GM12801 (cell line): ENCODE results near the gene PGRMC2.

Experiments used
- TF ChIP-seq, protein P1 (sequence below): IDR thresholded peaks from one replicate; pipeline ENCODE4 v1.5.1; 2011; ENCODE audit warnings: control low read depth; ENCODE audit not compliant: insufficient read length; ENCODE audit errors: extremely low read depth

PGRMC2 gene

GRCh38 chr4:128255906-128256305 lies 31.7 kb downstream of the PGRMC2 start:
- TF ChIP-seq, protein P1, sequence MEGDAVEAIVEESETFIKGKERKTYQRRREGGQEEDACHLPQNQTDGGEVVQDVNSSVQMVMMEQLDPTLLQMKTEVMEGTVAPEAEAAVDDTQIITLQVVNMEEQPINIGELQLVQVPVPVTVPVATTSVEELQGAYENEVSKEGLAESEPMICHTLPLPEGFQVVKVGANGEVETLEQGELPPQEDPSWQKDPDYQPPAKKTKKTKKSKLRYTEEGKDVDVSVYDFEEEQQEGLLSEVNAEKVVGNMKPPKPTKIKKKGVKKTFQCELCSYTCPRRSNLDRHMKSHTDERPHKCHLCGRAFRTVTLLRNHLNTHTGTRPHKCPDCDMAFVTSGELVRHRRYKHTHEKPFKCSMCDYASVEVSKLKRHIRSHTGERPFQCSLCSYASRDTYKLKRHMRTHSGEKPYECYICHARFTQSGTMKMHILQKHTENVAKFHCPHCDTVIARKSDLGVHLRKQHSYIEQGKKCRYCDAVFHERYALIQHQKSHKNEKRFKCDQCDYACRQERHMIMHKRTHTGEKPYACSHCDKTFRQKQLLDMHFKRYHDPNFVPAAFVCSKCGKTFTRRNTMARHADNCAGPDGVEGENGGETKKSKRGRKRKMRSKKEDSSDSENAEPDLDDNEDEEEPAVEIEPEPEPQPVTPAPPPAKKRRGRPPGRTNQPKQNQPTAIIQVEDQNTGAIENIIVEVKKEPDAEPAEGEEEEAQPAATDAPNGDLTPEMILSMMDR = no peak

DNA sequence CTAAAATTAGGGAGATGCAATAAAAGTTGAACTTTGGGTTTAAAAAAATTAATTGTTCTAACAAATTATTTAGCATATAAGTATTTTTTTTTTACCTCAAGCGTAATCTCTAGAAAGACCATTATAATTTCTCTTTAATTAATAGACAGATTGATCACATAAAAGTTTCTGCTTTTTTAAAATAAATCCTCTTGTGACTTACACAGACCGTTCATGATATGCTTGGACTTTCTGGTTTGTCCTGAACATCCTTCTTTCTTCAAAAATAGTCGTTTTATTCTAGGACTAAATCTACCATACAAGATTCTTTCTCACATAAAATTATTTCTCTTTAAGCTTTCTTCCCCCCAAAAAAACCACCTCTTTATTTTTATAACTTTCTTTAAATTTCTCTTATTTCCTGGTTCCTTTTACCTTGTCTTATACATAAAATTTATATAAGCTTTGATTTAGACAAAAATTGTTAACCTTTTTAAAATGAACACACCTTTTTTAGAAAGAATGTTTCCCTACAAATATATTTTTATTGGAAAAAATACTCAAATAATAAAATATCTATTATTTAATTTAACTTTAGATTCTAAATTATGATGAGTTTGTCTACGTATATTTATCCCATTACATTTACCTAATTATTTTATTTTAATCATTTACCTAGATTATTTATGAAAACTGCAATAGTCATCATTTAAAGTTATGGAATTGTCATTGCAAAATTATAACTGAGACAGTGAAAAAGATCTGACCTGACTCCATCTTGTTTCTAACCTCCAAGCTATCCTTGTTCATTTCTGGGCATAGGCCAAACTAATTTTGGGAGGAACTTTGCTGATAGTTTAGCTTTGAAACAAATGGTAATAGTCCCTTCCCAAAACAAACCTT lies 37.6 kb downstream of the PGRMC2 start:
- TF ChIP-seq, protein P1 = no peak

DNA sequence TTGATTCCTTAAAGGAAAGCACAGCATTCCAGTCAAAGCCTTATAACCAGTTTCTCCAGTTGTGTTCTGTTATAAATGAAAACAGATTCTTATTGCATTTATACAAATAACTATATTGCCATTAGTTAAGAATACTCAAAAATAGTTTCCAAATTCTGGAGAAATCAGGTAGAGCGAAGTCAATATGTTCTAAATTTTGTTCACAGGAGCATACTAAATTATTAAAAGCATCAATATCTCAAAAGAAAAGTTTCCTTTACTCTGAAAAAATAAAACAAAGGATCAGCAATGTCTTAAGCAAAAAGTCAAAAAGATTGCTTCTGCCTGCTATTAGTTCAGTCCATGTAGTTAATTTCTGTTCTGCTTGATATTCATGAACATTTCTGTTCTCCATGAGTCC lies 39.7 kb downstream of the PGRMC2 start:
- TF ChIP-seq, protein P1 = no peak

DNA sequence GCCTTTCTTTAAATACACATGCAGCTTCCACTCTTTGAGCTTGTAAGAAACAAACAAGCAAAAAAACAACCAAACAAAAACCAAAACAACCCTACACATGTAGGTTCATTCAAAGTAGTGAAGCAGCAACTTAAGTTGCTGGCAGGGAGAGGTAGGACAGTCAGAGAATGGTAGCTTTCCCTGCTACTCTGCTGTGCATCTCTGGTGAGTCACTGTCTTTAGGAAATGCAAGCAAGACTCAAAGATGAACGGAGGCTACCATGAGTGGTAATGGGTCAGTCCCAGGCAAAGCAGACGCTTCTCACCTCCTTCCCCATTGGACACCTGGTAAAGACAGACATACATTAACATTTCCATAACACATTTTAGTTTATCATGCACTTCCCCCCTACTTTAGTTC lies 43.2 kb downstream of the PGRMC2 start:
- TF ChIP-seq, protein P1 = no peak

DNA sequence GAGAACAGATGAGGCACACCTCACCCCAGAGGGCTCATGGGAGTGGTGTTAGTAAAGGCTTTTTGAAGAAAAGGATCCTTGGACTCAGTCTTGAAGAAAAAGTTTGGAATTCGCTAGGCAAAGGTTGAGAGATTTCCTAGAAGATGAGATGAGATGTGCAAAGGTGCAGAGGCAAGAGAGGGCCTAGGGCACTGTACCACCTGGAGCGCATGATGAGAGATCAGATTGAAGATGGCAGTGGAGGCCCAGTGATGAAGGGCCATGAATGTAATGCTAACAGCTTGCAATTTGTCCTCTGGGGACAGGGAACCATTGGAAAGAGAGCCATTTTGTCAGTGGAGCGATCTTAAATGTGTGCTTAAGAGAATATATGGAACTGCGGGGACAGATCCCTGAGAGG lies 45.0 kb downstream of the PGRMC2 start:
- TF ChIP-seq, protein P1 = no peak

GRCh38 chr4:128241981-128242380 lies 45.6 kb downstream of the PGRMC2 start:
- TF ChIP-seq, protein P1 = no peak

- TF ChIP-seq, protein P1 = no peak
Observed at GRCh38 chr4:128241425-128241913, 46.1 kb downstream of the PGRMC2 start.
